NCI-H1436 (cell line): ENCODE data around the gene ZRANB2.

Source experiments
- DNase-seq: peaks from one replicate; lab custom pipeline; 2025; lab: John Stamatoyannopoulos, UW

The ZRANB2 gene, protein sequence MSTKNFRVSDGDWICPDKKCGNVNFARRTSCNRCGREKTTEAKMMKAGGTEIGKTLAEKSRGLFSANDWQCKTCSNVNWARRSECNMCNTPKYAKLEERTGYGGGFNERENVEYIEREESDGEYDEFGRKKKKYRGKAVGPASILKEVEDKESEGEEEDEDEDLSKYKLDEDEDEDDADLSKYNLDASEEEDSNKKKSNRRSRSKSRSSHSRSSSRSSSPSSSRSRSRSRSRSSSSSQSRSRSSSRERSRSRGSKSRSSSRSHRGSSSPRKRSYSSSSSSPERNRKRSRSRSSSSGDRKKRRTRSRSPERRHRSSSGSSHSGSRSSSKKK

GRCh38 chr1:71080739-71081696 is at the start of gene ZRANB2:
Gene ZRANB2, minus strand, starts transcription at chr1:71081035. Its CDS starts 40 bp downstream, at chr1:71080995.
- peak; percentile 96 for DNase-seq

DNA sequence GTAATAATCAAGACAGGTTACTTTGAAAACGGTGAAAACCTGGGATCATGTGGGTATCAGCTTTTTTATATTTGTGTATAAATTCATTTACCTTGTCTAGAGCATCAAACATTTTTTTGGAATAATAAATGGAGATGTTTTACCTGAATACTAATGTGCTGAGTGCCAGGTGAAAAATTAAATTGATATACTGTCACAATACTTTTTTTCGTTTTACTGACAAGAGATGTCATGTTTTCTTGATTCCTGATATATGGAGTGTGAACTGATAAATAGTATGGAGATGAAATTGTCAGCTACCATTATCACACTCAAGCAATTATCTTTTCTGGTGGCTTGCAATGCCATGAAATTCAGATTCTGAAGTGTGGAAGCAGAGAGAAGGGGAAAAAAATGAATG is 47.2 kb upstream of the ZRANB2 start:
- no peak for DNase-seq

- DNase-seq: no peak
These were observed 37.3 kb upstream of the ZRANB2 start for GRCh38 chr1:71118086-71118485.

DNA sequence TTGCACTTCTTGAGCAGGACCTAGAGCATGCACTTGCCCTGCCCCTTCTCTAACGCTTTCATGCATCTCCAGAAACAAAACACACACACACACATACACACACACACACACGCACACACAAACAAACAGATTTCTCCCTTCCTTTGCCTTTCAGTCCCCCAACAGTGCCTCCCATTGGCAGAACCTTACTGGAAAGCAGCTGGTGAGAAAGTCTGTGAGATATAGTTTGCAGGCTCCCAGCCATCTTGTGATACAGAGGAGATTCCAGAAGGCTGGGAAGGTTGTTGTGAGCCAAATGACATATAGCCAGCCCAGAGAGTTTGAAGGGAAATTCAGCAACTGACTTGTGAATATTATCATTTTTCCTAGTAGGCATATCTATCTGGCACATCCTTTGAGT is 35.9 kb upstream of the ZRANB2 start:
- DNase-seq: no peak

- DNase-seq: no peak
These were observed 26.0 kb upstream of the ZRANB2 start for GRCh38 chr1:71106658-71107322.

GRCh38 chr1:71104417-71104816 is 23.6 kb upstream of the ZRANB2 start:
- no peak for DNase-seq

DNA sequence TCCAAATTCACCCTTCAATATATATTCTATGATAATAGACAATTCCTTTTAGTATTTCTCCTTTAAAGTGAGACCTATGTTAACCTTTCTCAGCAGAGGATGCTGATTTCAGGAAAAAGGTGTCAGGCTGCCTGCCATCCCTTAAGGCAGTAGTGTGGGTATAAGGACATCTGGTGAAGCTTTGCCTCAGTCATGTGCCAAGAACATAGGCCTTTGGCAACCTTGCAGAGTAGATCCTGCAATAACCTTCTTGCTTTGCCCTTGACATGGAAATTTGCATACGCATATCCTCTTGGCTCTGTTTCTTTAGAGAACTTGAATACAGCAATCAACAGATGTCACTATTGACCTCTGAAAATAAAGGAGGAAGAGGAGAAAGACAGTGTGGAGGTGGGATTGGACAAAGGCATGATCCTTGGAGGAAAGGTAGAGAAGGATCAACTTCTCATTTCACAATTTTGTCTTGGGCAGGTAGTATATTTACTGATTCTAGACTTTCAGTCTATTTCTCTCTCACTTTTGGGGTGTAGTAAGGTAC is 21.1 kb upstream of the ZRANB2 start:
- DNase-seq: no peak

DNA sequence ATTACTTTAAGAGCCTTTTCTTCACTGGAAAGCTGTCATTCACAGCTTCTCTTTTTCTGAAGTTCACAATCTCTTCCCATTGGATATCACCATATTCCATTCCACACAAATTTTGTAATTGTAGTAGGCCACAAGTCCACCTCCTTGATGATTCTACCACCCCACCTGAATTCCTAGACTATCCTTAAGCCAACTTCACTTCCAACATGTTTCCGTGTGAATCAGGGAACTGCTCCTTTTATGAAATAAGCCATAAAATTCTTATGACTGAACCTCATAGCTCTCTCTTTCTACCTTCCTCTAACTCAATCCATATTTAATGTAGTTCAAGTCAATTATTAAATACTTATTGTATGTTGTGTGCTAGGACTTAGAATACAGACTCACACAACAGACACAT is 16.6 kb upstream of the ZRANB2 start:
- no peak for DNase-seq

DNA sequence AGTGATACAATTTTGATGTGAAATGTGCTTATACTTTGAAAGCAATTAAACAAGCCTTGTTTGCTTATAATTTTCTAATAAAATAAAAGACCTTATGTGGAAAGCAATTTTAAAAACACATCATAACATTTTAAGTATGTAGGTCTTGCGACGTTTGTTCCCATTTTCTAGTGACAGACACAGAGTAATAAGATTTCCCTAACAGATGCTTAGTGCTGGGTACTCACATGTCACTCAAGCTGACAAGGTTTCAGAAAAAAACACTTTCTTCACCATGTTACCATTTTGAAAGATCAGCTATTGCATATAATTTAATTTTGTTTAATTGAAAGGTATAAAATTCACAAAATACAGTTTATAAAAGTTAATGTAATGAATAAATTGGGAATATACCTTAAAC is 14.1 kb upstream of the ZRANB2 start:
- DNase-seq: no peak

GRCh38 chr1:71093938-71094337 is 13.1 kb upstream of the ZRANB2 start:
- peak; percentile 9 for DNase-seq

DNA sequence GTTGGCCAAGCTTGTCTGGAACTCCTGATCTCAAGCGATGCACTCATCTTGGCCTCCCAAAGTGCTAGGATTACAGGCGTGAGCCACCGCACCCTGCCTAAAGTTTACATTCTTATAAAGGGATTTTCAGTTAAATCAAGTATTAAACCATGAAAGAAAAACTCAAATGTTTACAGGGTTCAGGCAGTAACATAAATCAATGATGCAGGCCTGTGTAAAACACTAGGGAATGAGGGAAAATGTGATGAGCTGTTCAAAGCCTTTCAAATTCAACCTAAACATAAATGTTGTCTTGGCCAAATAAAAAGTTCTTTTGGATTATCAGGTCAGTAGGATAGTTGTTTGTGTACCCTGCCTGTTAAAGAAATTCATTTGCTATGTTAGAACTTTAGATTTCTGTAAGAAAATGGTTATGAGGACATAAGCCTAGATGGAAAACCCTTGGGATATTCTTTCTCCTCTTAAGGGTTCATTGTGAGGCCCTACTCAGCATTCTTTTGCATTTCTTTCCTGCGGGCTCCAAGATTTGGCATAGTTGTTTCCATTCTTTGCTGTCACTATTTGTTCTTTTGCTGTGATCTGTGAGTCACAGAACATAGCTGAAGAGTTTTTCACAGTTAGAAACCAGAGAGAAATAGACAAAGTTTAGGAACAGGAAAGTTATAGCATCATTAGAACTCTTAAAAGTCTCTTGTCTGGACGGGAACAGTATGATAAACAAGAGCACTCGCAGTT is 8.9 kb upstream of the ZRANB2 start:
- no peak for DNase-seq

- DNase-seq: no peak
These were observed 7.9 kb upstream of the ZRANB2 start for GRCh38 chr1:71088645-71089287.

GRCh38 chr1:71087713-71088112 is 6.9 kb upstream of the ZRANB2 start:
- no peak for DNase-seq

GRCh38 chr1:71087060-71087459 is 6.2 kb upstream of the ZRANB2 start:
- no peak for DNase-seq

- DNase-seq: no peak
These were observed 5.5 kb upstream of the ZRANB2 start for GRCh38 chr1:71086331-71086730.

DNA sequence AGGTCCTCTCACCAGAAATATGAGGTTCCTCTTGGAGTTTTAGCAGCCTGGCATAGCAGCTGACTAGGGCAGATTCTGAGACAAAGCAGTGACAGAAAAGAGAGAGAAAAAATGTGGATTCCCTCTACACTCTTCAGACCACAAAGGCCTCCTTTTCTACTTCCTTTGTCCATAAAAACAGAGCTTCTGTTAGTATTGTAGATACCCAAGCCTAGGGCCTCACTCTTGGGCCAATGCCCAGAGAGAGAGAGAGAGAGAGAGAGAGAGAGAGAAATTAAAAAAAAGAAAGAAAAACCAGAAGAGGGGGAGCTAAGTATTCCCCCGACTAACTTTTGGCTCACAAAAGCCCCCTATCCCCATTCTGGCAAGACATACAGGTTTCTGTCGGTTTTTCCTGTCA is 2.4 kb upstream of the ZRANB2 start:
- DNase-seq: no peak

- no peak for DNase-seq
These were observed 854 bp upstream of the ZRANB2 start for GRCh38 chr1:71081697-71082080.

DNA sequence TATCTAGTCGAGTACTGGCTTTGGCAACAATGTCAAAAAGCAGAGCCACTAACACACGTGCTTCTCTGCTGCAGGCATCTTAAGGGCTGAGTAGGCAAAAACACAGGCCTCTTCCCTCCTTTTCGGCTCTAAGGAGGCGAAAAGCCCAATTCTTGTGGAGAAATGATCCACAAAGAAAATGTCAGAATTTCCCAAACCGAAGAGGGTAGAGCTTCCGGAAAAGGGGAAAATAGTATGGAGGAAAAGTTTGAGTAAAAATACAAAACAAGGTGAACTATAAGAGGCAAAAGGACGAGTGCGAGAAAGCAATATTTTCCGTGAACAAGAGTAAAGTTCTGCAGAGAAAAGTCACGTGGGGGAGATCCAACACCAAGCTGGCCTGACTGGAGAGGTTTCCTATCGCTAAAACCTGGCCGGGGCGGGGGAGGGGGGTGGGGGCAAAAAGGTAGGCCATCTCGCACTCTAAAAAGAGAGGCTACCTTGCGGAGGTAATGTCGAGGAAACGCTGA is 551 bp downstream of the ZRANB2 start:
- no peak for DNase-seq

DNA sequence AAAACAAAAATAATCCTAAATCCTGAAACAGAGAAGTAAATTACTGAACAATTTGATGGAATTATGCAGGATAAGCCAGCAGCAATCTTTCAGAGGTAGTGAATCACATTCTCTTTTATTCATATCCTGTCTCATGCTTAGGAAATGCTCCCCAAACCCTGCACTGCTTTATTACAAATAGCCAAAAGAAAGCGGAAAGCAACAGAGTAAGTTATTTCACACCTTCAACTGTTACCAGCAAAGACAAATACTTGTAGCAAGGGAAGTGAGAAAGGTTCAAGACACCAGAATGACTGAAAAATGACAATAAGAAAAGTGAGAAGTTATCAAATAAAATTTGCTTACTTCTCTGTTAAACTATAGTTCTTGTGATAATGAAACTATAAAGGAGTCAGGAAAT is 6.2 kb downstream of the ZRANB2 start:
- DNase-seq: no peak

- DNase-seq: no peak
These were observed 8.6 kb downstream of the ZRANB2 start for GRCh38 chr1:71072273-71072672.

DNA sequence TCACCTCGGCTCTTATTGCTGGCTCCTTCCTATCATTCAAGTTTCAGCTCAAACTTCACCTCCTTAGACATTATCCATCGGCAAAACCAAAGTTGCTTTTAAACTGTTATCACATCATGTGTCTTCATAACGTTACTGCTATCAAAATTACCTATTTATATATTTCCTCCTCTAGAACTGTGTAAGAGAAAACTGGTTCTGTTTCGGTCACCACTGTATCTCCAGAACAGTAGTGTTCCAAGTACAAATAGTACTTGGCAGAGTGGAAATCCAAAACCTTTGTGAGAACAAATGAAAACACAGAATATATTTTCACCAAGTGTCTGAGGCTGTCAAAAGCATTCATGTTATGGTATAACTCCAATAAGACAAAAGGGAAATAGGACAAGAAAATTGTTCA is 9.1 kb downstream of the ZRANB2 start:
- no peak for DNase-seq
